Neural cell (in vitro differentiated cells): ENCODE measurements around the gene PAK1. TPM values are rescaled to one million over a fixed set of nuclear protein-coding genes. Genes with fewer than 3 reads are reported as not detected.

ENCODE experiments used
- H2AFZ ChIP-seq: fragments of 200-600, 300-800 bp; sonication (generic), shearing (Covaris generic); 2 replicates; pipeline ENCODE4 v1.6.0; 2014; ENCODE audit warnings: low read depth, mild to moderate bottlenecking, antibody characterized with exemption, low read length, moderate library complexity
- H3F3A ChIP-seq: fragments of 200-600 bp; shearing (Covaris generic); 2 replicates; pipeline ENCODE4 v1.6.1; 2016; ENCODE audit warnings: mild to moderate bottlenecking, moderate library complexity, mixed read lengths, antibody characterized with exemption, low read length; ENCODE audit not compliant: insufficient read depth, poor library complexity, severe bottlenecking
- H3K27ac ChIP-seq: fragments of 200-600, 300-800 bp; sonication (generic), shearing (Covaris generic); 2 replicates; pipeline ENCODE4 v1.5.1; 2014; ENCODE audit warnings: mild to moderate bottlenecking, low read length, moderate library complexity
- H3K27me3 ChIP-seq: fragments of 300-800, 200-600 bp; sonication (generic), shearing (Covaris generic); 2 replicates; pipeline ENCODE4 v1.6.0; 2014; ENCODE audit warnings: mild to moderate bottlenecking, low read depth, low read length, moderate library complexity; ENCODE audit not compliant: insufficient read depth
- H3K36me3 ChIP-seq: fragments of 300-800, 200-600 bp; sonication (generic), shearing (Covaris generic); 2 replicates; pipeline ENCODE4 v1.5.1; 2014; ENCODE audit warnings: mild to moderate bottlenecking, antibody characterized with exemption, low read length, moderate library complexity; ENCODE audit not compliant: insufficient read depth
- H3K4me2 ChIP-seq: fragments of 300-800, 200-600 bp; sonication (generic), shearing (Covaris generic); 2 replicates; pipeline ENCODE4 v1.6.0; 2014; ENCODE audit warnings: mild to moderate bottlenecking, low read length
- H3K4me3 ChIP-seq: fragments of 300-800, 200-600 bp; sonication (generic), shearing (Covaris generic); 2 replicates; pipeline ENCODE4 v1.5.1; 2014; ENCODE audit warnings: mild to moderate bottlenecking, low read length, moderate library complexity
- H3K79me2 ChIP-seq: fragments of 200-600 bp; shearing (Covaris generic); replicated peaks from 2 replicates; pipeline ENCODE4 v1.6.0; 2014; ENCODE audit warnings: mild to moderate bottlenecking, low read length, moderate library complexity; ENCODE audit not compliant: insufficient read depth
- H3K9ac ChIP-seq: fragments of 300-800, 200-600 bp; sonication (generic), shearing (Covaris generic); 2 replicates; pipeline ENCODE4 v1.6.1; 2016; ENCODE audit warnings: mild to moderate bottlenecking, low read length, mixed read lengths
- H3K9me2 ChIP-seq: fragments of 200-600 bp; shearing (Covaris generic); 2 replicates; pipeline ENCODE4 v1.6.1; 2016; ENCODE audit warnings: mild to moderate bottlenecking, low read length, mixed read lengths; ENCODE audit not compliant: insufficient read depth
- H3K9me3 ChIP-seq: fragments of 200-600, 300-800 bp; sonication (generic), shearing (Covaris generic); 2 replicates; pipeline ENCODE4 v1.6.1; 2016; ENCODE audit warnings: mild to moderate bottlenecking, mixed run types, low read length, moderate library complexity, mixed read lengths
- H4K20me1 ChIP-seq: fragments of 200-600 bp; shearing (Covaris generic); 2 replicates; pipeline ENCODE4 v1.6.1; 2016; ENCODE audit warnings: mild to moderate bottlenecking, mixed run types; ENCODE audit not compliant: insufficient read depth
- EP300 ChIP-seq: fragments of 450-650 bp; conservative IDR thresholded peaks from 2 replicates; pipeline ENCODE4 v1.6.1; 2014; ENCODE audit warnings: antibody characterized with exemption, mild to moderate bottlenecking, moderate library complexity; ENCODE audit not compliant: poor library complexity, severe bottlenecking
- EZH2 ChIP-seq: fragments of 200-600, 300-800 bp; shearing (Covaris generic), sonication (generic); IDR thresholded peaks from 2 replicates; pipeline ENCODE4 v1.6.1; 2014; ENCODE audit warnings: antibody characterized with exemption, low read length, borderline replicate concordance, mild to moderate bottlenecking; ENCODE audit not compliant: insufficient read depth, poor library complexity, severe bottlenecking
- MXI1 ChIP-seq: fragments of 450-650 bp; conservative IDR thresholded peaks from 2 replicates; pipeline ENCODE4 v1.6.1; 2014; ENCODE audit warnings: antibody characterized with exemption, mild to moderate bottlenecking; ENCODE audit not compliant: poor library complexity, severe bottlenecking
- POLR2AphosphoS5 ChIP-seq: IDR thresholded peaks from 2 replicates; pipeline ENCODE4 v1.6.1; 2012
- RAD21 ChIP-seq: fragments of 450-650 bp; conservative IDR thresholded peaks from 2 replicates; pipeline ENCODE4 v1.6.1; 2014; ENCODE audit warnings: antibody characterized with exemption, mild to moderate bottlenecking, moderate library complexity
- SMC3 ChIP-seq: fragments of 450-650 bp; conservative IDR thresholded peaks from 2 replicates; pipeline ENCODE4 v1.6.1; 2014; ENCODE audit warnings: antibody characterized with exemption, mild to moderate bottlenecking, moderate library complexity; ENCODE audit not compliant: poor library complexity
- TAF1 ChIP-seq: IDR thresholded peaks from 2 replicates; pipeline ENCODE4 v1.6.1; 2012; ENCODE audit warnings: low read depth
- polyA plus RNA-seq: library from polyadenylated mRNA; depleted of rRNA; stranded (reverse); fragments of >200 nt; gene quantifications from 2 replicates; pipeline ENCODE4 v1.2.3, GENCODE V29; 2014
- TF ChIP-seq, protein P1 (sequence below): IDR thresholded peaks from 2 replicates; pipeline ENCODE4 v1.6.1; 2012; ENCODE audit warnings: borderline replicate concordance
- TF ChIP-seq, protein P2 (sequence below): fragments of 450-650 bp; IDR thresholded peaks from 2 replicates; pipeline ENCODE4 v1.5.1; 2014; ENCODE audit warnings: antibody characterized with exemption, mild to moderate bottlenecking, moderate library complexity; ENCODE audit not compliant: poor library complexity, severe bottlenecking

Gene PAK1
- polyA plus RNA-seq, 1 donor from 2014 or later = 65.2 TPM

DNA sequence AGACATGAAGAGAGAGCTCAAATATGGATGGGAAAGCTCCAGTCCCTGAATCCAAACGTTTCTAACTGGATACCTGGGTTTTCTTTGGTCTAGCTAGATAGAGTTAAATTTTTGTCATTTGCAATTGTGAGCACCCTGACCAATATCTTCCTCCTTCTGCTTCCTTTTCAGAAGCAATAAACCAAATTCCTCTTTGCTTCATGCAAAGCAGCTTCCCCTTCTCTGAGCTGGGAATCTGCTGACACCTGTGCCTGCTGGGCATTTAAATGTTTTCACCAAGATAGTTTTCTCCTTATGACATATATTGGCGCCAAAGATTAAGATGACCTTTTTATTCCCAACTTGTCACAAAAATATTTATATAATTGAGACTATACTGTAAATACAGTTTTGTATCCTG is 27.9 kb upstream of the PAK1 start:
- H3K36me3 ChIP-seq = no peaks in the 10 kb centered on the region
- H2AFZ ChIP-seq = no peak overlapping the region
- H3K27me3 ChIP-seq = no peaks in the 10 kb centered on the region

DNA sequence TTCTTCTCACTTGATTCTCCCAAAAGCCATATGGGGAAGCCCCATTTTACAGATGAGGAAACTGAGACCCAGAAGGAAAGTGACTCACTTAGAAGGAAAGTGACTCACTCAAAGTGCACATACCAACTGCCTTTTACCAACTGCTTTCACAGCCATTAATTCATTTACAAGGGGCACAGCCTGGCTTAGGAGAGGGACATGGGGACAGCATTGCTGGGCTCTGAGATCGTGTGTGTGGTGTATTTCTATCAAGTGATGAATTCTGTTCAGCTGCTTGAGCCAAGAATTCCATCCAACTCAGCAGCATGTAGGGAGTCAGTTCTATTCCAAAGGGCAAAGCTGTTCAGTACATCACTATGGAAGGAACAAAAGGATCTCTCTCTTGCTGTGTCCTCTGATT is 23.5 kb upstream of the PAK1 start:
- Histone ChIP-seq H3K9me3 (no peaks in the 10 kb centered on the region), H3K9me2 (no peaks in the 10 kb centered on the region), H4K20me1 (no peaks in the 10 kb centered on the region), H3K9ac (no peak overlapping the region), H3K4me3 (no peak overlapping the region), H2AFZ (no peak overlapping the region), H3F3A (no peaks in the 10 kb centered on the region), H3K4me2 (no peak overlapping the region), H3K79me2 (no peaks in the 10 kb centered on the region), H3K27ac (no peak overlapping the region), H3K27me3 (no peaks in the 10 kb centered on the region), H3K36me3 (no peaks in the 10 kb centered on the region)
- TF ChIP-seq TAF1 = no peak
- TF ChIP-seq EZH2 = no peak
- no peak for TF ChIP-seq EP300
- TF ChIP-seq, protein P1, sequence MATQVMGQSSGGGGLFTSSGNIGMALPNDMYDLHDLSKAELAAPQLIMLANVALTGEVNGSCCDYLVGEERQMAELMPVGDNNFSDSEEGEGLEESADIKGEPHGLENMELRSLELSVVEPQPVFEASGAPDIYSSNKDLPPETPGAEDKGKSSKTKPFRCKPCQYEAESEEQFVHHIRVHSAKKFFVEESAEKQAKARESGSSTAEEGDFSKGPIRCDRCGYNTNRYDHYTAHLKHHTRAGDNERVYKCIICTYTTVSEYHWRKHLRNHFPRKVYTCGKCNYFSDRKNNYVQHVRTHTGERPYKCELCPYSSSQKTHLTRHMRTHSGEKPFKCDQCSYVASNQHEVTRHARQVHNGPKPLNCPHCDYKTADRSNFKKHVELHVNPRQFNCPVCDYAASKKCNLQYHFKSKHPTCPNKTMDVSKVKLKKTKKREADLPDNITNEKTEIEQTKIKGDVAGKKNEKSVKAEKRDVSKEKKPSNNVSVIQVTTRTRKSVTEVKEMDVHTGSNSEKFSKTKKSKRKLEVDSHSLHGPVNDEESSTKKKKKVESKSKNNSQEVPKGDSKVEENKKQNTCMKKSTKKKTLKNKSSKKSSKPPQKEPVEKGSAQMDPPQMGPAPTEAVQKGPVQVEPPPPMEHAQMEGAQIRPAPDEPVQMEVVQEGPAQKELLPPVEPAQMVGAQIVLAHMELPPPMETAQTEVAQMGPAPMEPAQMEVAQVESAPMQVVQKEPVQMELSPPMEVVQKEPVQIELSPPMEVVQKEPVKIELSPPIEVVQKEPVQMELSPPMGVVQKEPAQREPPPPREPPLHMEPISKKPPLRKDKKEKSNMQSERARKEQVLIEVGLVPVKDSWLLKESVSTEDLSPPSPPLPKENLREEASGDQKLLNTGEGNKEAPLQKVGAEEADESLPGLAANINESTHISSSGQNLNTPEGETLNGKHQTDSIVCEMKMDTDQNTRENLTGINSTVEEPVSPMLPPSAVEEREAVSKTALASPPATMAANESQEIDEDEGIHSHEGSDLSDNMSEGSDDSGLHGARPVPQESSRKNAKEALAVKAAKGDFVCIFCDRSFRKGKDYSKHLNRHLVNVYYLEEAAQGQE = no peak
- TF ChIP-seq POLR2AphosphoS5 = no peak
- TF ChIP-seq, protein P2, sequence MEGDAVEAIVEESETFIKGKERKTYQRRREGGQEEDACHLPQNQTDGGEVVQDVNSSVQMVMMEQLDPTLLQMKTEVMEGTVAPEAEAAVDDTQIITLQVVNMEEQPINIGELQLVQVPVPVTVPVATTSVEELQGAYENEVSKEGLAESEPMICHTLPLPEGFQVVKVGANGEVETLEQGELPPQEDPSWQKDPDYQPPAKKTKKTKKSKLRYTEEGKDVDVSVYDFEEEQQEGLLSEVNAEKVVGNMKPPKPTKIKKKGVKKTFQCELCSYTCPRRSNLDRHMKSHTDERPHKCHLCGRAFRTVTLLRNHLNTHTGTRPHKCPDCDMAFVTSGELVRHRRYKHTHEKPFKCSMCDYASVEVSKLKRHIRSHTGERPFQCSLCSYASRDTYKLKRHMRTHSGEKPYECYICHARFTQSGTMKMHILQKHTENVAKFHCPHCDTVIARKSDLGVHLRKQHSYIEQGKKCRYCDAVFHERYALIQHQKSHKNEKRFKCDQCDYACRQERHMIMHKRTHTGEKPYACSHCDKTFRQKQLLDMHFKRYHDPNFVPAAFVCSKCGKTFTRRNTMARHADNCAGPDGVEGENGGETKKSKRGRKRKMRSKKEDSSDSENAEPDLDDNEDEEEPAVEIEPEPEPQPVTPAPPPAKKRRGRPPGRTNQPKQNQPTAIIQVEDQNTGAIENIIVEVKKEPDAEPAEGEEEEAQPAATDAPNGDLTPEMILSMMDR = no peak

More for the DNA sequence above, 27.9 kb upstream of the PAK1 start:
- Histone ChIP-seq H3K9me3 (no peaks in the 10 kb centered on the region), H3K4me2 (no peak overlapping the region), H4K20me1 (no peaks in the 10 kb centered on the region), H3K9me2 (no peaks in the 10 kb centered on the region), H3K27ac (no peak overlapping the region), H3F3A (no peaks in the 10 kb centered on the region), H3K79me2 (no peaks in the 10 kb centered on the region), H3K4me3 (no peak overlapping the region), H3K9ac (no peak overlapping the region)
- TF ChIP-seq TAF1 (no peak), POLR2AphosphoS5 (no peak), MXI1 (no peak), EP300 (no peak), RAD21 (no peak), EZH2 (no peak), SMC3 (no peak)
- TF ChIP-seq, protein P2 = no peak
- TF ChIP-seq, protein P1 = no peak
